SK-N-MC (cell line): ENCODE measurements around the gene GRIA1.

Experiments used
- FOXP2 ChIP-seq: optimal IDR thresholded peaks from 2 replicates; pipeline ENCODE3; 2011; ENCODE audit warnings: mild to moderate bottlenecking, moderate library complexity; ENCODE audit not compliant: insufficient read depth; ENCODE audit errors: extremely low read length, control extremely low read depth
- POLR2AphosphoS5 ChIP-seq: IDR thresholded peaks from 2 replicates; pipeline ENCODE4 v1.6.1; 2012; ENCODE audit warnings: mild to moderate bottlenecking, low read depth, low read length, borderline replicate concordance

DNA sequence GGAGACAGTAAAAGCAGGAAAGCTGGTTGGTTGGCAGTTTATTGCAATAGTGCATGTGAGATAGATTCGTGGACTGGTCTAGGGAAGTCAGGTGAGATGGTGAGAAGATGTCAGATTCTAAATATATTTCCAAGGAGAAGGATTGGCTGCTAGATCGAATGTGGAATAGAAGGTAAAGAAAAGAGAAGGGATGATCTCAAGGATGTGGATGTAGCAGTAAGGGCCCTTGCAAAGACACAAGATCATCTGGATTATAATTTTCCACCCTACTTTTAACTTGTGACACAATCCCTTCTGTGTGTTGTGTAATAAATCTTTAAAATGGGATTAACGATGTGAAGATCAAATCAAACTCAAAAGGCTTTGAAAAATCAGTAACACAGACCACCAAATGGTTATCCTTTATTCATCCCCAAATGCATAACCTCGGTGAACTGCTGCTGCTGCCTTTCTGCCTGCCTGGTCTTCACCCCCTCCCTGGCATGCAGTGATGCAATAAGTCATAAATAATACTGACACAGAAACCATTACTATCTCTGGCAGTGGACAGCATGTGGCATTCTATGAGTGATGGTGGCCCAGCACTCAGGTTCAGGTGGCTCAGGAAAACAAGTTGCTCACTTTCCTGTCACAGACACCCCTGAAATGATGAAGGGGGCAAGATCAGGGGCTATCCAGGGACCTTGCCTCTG is 369.9 kb downstream of the GRIA1 start:
- TF ChIP-seq POLR2AphosphoS5, result no peak
- no peak for TF ChIP-seq FOXP2
